HG03045 (cell line): ENCODE results near the gene MIPEP.
"Not testable (repeated sequence)": the region's sequence is repeated elsewhere in the genome, so short reads cannot be mapped to it uniquely, and the experiment has no call there.

Experiments
- ATAC-seq: cut with Tn5 transposase; IDR thresholded peaks from one replicate; pipeline ENCODE4 v1.9.1; 2021; ENCODE audit warnings: mild to moderate bottlenecking, moderate library complexity; ENCODE audit not compliant: unreplicated experiment

Gene MIPEP

DNA sequence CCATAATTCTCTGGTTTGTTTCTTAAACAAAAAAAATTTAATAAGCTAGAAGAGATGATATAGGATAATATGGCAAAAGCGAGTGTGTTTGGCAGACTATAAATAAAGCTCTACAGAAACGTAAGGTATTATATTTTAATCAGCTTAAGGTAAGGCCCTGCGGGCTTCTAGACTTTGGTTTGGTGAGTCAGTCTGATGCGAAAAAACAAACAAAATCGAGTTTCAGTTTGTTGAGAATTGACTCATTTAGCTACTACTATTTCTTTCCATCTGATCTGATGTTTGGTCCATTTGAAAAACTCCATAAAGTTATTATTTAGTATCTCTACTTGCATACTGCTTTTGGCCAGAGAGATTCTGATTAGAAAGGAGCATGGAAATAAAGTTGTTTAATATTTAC lies 138.0 kb downstream of the MIPEP start:
- ATAC-seq, result no peak

DNA sequence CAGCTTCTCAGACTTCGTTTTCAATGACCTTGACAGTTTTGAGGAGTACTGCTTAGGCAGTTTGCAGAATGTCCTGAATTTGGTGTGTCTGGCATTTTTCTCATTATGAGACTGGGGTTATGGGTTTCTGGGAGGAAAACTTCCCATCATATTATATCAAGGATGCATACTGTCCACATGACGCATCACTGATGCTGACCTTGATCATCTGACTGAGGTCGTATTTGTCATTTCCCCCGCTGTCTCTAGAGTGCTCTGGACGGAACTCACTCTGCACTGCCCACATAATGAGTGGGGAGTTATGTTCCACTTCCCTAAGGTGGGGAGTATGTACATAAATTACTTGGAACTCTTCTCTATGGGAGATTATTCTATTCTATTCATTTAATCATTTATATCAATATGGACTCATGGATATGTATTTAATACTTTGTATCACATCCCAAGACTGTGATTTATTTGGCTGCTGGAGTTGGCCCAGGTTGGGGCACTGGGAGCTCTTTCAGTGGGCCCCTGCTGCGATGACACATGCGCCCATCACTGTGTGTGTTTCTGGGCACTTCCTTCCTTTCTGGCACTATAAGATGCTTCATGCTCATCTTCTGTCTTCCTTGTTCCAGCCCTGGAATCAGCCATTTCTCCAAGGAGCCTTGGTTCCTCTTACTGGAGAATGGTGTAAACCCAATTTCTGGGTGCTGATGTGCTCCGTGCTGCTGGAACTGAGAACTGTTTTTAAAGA lies 138.6 kb downstream of the MIPEP start:
- ATAC-seq, result no peak

DNA sequence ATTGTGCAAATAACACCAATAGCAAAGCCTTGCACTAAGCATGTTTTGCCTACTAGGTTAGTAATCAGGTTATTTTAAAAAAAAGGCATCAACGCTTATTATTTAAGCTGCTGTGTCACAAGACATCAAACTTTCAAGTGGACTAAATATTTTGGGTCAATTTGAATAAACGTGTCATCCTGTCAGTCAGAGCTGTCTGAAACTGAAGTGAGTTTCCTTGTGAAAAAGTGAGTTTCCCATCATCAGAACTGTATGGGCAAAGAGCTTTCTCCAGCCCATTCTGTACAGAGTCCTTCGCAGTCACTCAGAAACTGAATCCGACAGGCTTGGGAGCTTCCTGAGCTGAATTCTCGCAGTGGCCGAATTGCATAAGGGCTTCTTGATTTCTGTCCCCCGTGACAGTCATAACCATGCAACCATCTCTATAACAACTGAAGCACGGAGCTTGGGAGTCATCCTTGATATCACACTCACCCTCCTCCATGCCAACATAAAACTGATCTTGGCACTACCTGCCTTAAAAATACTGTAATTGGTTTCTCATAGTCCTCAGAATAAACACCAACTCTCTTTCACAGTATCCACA lies 139.8 kb downstream of the MIPEP start:
- no peak for ATAC-seq

DNA sequence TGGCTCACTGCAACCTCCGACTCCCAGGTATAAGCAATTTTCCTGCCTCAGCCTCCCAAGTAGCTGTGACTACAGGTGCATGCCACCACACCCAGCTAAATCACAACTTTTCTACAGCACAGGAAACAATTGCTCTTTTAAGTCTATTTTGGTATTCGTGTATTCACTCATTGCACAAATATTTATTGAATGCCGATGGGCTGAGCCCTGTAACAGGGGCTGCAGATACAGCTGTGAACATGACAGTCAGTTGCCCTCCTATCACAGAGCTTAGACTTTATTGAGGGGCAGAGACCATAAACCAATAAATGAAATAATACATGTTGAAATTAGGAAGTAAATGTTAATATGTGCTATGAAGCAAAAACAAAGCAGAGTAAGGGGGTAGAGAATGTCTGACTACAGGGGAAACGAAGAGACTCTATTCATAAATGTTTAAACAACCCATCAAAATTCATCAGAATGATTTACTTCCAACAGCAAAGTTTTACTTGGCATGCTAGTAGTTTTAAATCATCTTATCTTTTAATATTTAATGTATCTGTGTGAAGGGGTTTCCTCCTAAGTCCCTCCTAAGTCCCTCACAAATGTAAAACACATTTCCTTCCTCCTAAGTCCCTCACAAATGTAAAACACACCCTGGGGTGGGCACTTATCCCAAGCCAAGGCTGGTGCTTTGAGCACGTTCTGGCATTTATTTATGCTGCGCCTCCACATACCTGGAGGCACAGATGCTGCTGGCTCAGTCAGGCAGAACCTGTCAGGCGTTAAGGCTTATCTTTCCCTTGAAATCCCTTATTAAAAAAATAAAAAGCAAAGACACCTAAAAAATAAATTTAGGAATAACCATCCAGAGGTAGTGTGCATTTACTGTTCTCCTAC lies 140.8 kb downstream of the MIPEP start:
- ATAC-seq, result no peak

DNA sequence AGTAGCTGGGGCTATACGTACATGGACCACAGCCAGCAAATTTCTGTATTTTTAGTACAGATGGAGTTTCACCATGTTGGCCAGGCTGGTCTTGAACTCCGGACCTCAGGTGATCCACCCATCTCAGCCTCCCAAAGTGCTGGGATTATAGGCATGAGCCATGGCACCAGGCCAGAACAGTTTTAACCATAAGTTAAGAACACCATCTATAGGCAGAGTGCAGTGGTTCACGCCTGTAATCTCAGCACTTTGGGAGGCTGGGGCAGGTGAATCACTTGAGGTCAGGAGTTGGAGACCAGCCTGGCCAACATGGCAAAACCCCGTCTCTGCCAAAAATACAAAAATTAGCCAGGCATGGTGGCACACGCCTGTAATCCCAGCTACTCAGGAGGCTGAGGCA lies 143.1 kb downstream of the MIPEP start:
- ATAC-seq, result not testable (repeated sequence)

DNA sequence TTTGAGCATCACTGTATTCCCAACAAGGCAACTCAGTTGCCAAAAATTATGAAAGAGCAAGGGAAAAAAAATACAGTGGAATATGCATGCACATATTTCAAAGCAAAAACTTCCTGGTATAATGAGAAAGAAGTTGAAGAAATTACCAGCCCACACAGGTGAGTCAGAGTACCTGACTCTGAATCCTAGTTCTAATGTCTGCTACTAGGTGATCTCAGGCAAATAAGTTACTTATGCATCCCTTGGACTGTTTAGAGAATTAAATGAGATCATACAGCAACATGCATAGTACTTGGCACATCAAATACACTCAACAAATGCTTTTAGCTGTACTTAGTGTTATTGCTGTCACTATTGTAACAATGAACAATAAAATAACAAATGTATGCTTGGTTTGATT lies 144.9 kb downstream of the MIPEP start:
- ATAC-seq, result no peak

DNA sequence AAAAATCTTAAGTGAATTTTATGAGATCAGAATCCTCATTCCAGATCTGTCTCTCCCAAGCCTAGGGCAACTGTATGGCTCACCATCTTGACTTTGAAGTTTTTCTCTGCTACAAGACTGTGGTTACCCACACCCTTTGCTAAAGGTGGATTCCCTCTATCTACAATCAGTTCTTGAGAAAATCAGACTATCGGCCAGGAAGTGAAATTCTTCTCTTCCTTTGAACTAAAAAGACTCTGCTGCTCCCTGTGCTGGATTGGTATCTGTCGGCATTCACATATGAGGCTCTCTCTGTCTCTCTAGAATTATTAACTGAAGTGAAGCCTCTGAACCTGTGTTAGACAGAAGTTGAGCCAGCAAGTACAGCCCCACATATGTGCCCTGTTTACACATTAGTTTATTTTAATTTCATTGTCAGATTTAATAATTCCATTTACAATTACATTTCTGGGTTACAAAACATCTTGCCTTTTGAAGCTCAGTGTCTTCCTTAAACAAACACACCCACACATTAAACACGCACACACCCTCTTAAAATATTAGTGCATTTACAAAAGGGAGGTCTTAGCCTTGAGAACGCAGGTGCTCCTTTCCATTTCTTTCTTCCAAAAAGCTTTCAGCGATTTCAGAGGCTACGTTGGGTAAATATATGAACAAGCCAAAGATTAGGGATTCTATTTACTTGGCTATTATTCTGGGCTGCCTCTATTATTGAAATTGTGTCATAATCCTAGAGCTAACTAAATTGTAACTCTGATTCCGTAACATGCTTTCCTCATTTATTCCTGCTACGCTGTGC lies 145.7 kb downstream of the MIPEP start:
- ATAC-seq, result no peak

DNA sequence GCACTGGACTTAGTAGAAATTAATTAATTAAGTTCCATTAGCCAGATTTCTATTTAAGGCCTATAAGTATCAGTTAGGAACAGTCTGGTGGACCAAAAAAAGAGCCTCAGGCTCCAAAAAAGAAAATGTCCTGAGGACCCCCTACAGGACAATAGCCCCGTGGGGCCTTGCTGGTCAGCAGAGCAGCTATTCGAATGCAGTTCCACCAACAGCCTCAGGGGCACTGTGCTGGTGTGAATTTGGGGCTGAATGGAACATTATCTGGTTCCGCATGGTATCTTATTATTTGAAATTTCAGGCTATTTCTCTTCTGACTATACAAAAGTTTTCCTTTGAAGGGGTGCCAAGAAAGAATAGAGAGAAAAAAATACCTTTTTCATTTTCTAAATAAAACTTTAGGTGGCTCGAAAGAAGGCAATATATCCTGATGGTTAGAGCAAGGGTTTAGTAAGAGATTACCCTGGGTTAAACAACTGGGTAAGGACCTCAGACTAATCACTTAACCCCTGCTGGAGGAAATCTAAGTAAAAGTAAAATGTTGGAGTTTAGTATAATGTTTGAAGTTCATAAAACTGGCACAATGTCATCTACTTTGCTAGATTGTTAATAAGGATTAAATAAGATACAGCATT lies 147.2 kb downstream of the MIPEP start:
- ATAC-seq, result no peak

DNA sequence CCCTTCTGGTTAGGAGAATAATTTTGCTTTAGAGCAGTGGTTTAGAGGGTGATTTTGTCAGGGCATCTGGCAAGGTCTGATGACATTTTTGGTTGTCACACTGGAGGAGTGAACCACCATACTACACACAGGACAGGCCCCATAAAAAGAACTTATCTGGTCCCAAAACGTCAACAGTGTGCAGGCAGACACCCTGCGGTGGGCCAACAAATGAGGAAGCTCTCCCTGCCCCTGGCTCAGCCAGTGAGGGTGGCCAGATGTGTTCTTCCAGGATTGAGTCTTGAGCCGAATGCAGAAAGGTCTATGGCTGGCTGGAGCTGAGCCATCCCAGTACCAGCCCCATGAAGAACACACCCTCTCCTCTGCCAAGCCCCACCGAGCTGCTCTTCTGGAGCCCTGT lies 149.2 kb downstream of the MIPEP start:
- ATAC-seq, result no peak

DNA sequence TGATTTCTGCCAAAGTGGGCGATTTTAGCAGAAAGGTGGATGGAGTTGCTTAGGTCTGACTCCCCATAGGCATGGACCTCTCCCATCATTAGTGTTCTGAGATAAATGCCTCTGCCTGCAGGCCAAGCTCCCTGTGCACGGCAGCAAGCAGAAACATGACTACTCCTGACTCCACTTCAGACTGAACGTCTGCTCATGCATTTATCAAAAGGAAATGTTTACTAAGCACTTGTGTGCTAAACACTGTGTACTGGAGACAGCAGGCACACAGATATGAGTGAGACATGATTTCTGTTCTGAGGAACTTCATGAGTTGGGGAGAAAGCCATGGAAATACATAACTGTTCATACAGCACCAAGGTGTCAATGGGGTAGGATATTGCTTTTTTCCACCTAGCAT lies 149.6 kb downstream of the MIPEP start:
- no peak for ATAC-seq

DNA sequence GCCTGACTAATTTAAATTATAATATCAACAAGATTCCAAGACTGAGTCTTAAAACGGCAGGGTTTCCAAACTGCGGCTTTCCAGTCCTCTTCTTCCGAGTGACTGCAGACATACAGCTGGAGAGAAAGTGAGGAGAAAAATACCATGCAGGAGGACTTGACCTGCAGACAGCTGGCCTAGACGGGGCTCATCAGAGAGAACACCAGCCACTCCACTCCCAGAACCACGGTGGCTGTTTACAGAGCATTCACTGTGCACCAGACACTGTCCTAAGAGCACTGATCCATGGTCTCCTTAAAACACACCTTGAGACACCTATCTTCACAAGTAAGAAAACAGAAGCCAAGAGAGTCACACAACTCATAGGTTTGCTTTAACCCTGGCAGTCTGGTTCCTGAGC lies 152.7 kb downstream of the MIPEP start:
- ATAC-seq, result no peak

DNA sequence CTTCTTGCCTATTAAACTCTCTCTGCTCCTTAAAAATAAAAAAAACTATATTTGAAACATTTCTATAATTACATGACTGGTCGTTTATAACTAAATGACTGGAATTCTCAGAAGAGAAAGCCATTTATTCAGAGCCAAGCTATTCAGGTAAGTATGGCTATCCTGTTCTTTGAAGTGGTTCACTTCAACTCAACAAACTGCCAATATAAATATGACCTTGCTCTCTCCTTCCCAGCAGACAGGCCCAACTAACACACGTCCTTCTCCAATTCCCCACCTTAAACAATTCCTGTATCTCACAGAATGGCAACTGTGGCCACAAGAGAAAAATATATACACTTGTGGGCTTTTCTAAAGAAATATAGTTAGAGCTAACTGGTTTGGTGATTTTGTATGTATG lies 153.9 kb downstream of the MIPEP start:
- no peak for ATAC-seq

DNA sequence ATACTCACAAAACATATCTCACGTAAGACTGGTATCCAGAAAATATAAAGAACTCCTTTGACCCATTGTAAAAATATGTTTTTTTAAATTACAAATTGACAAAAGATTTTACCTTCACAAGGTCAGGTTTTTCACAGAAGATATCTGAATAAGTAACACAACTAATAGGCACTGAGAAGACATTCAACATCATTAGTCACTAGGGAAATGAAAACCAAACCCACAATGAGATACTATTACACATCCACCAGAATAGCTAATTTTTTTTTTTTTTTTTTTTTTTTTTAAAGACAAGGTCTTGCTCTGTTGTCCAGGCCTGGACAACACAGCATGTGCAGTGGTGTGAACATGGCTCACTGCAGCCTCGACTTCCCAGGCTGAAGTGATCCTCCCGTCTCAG lies 157.5 kb downstream of the MIPEP start:
- ATAC-seq, result no peak

DNA sequence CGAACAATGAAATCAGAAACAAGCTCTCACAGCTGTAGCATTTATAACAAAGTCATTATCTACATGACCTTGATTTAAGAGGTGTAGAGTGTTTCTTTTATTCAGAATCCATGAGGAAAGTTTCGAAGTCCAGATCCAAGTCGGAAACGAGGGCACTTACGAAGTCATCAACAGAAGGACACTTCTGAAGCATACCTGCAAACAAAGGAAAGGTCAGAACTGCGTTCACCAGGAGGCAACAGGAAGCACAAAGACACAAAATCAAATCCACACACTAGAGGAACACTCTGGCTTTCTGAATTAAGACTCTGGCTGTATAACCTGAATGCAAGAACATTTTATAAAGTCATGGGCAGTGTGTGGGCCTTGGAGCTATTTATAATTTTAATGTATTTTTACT lies 158.9 kb downstream of the MIPEP start:
- ATAC-seq, result no peak

DNA sequence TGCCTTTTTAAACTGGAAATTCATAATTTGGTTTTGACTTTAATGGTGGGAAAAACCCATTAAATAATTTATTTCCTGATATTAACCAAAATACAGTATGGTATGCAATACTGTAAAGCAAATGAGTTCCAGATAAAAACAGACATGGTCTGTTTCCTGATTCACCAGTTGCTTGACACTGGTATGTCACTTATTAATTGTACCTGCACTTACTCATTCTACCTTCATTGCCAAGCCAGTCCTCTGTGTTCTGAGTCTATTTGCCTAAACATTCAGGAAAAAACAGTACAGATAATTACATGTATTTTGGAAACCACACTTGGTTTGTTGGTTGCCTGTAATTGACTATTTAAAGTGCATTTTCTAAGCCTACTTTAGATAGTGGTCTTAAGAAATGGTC lies 159.7 kb downstream of the MIPEP start:
- no peak for ATAC-seq

DNA sequence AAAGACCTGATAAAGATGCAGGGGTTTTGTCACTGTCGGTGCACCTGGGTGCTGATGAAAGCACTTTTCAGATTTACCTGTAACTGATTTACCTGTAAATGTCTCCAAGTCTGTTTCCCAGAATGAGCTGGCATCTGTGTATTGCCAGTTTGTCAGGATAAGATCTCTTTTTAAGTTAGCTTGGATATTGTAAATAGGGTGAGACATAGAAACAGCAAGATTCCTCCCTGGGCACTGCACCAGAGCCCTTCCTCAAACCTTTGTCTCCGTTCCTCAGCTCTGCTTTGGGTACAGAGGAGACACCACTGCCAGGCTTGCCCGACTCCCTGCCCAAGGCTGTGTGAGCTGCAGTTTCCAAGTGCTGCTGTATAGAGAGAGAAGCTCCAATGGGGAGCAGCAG lies 160.4 kb downstream of the MIPEP start:
- no peak for ATAC-seq

DNA sequence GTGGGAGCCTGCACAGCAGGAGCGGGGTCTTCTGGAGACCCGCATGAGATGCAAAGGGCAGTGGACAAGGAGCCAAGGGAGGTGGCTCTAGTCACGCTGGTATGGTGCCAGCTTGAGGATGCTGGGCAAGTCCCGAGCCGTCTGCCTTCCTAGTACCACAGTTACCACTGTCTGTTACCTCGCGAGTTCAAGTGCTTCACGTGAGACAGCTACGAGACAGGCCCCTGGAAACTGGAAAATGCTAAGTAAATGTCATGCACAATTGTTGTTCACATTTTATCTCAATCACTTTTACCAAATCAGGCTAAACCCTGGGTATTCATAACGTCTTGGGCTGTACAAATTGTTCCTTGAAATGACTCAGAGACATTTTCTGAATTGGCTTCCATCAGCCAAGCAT lies 163.3 kb downstream of the MIPEP start:
- no peak for ATAC-seq

DNA sequence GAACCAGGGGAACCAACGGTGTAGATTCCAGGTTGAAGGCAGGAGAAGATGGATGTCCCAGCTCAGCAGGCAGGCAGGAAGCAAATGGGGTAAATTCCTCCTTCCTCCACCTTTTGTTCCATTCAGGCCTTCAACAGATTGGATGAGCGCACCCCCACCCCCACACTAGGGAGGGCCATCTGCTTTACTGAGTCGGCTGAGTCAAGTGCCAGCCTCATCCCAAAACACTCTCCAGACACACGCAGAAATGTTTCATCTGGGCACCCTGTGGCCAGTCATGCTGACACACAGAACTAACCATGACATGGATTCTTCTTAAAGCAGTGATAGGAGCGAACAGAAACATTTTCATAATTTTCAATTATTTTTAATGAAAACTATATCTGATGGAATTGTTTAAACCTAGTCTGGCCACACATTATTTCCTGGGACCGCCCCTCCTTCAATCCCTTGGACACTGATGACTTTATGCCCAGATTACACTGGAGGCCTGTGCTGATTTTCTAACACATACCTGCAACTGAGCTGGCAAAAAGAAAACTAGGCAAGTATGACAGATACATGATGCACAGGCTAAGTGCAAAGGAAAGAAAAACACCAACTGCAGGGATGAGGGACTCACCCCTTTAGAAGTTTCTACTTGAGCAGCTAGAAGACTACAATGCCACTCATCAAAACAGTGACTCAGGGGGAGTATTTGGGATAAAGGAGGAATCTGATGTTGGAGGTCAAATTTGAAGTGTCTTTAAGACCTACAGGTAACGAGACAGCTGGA lies 164.8 kb downstream of the MIPEP start:
- ATAC-seq, result no peak

DNA sequence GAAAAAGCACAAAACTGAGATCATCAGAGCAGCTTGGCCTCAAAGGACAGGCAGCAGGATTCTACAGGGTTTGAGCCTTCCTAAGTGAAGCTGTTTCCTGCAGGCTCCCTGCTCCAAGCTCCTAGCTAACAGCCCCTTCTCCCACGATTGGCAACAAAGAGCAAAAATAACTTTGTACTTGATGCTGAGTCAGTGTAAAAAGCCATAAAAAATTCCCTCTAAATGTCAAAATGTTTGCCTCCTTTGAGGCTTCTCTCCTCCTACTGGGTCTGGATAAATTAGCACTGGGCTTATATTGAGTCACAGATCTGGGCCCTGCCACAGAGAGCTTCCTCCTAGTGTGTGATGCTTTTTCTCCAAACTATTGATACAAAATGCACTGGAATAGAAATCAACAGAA lies 165.7 kb downstream of the MIPEP start:
- ATAC-seq, result no peak
